ENCODE measurements around the gene NEK5.
"Not testable (repeated sequence)": the region's sequence is repeated elsewhere in the genome, so short reads cannot be mapped to it uniquely, and the experiment has no call there.

NEK5 gene

GRCh38 chr13:52103386-52103785, 25.5 kb downstream of the NEK5 start:
- no peak for DNase-seq (ENCODE audit: low read depth)
- TF ChIP-seq, protein P1, sequence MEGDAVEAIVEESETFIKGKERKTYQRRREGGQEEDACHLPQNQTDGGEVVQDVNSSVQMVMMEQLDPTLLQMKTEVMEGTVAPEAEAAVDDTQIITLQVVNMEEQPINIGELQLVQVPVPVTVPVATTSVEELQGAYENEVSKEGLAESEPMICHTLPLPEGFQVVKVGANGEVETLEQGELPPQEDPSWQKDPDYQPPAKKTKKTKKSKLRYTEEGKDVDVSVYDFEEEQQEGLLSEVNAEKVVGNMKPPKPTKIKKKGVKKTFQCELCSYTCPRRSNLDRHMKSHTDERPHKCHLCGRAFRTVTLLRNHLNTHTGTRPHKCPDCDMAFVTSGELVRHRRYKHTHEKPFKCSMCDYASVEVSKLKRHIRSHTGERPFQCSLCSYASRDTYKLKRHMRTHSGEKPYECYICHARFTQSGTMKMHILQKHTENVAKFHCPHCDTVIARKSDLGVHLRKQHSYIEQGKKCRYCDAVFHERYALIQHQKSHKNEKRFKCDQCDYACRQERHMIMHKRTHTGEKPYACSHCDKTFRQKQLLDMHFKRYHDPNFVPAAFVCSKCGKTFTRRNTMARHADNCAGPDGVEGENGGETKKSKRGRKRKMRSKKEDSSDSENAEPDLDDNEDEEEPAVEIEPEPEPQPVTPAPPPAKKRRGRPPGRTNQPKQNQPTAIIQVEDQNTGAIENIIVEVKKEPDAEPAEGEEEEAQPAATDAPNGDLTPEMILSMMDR (IDR thresholded peaks at IDR 0.05; ENCODE audit: control insufficient read depth, insufficient read depth, low read depth, low read length, missing control alignments), result no peak
- H3K4me3 ChIP-seq (ENCODE audit: control insufficient read depth, low read depth, low read length), result no peak overlapping the region

GRCh38 chr13:52102423-52102822, 26.4 kb downstream of the NEK5 start:
- not testable (repeated sequence) for H3K4me3 ChIP-seq (ENCODE audit: control insufficient read depth, low read depth, low read length); DNase-seq (ENCODE audit: low read depth)

DNA sequence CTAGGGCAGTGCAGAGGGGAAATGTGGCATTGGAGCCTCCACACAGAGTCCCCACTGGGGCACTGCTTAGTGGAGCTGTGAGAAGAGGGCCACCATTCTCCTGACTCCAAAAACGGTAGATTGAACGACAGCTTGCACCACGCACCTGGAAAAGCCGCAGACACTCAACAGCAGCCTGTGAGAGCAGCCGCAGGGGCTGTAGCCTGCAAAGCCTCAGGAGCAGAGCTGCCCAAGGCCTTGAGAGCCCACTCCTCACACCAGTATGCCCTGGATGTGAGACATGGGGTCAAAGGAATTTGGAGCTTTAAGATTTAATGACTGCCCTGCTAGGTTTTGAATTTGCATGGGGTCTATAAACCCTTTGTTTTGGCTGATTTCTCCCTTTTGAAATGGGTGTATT, 31.7 kb downstream of the NEK5 start:
- TF ChIP-seq, protein P1 (IDR thresholded peaks at IDR 0.05; ENCODE audit: control insufficient read depth, insufficient read depth, low read depth, low read length, missing control alignments), result no peak
- H3K4me3 ChIP-seq (ENCODE audit: control insufficient read depth, low read depth, low read length), result no peak overlapping the region
- DNase-seq (ENCODE audit: low read depth), result no peak

GRCh38 chr13:52096748-52097147, 32.1 kb downstream of the NEK5 start:
- DNase-seq (ENCODE audit: low read depth), result no peak
- no peak overlapping the region for H3K4me3 ChIP-seq (ENCODE audit: control insufficient read depth, low read depth, low read length)
- TF ChIP-seq, protein P1 (IDR thresholded peaks at IDR 0.05; ENCODE audit: control insufficient read depth, insufficient read depth, low read depth, low read length, missing control alignments), result no peak

GRCh38 chr13:52096062-52096461, 32.8 kb downstream of the NEK5 start:
- no peak overlapping the region for H3K4me3 ChIP-seq (ENCODE audit: control insufficient read depth, low read depth, low read length)
- DNase-seq (ENCODE audit: low read depth), result no peak
- TF ChIP-seq, protein P1 (IDR thresholded peaks at IDR 0.05; ENCODE audit: control insufficient read depth, insufficient read depth, low read depth, low read length, missing control alignments), result no peak

- TF ChIP-seq, protein P1 (IDR thresholded peaks at IDR 0.05; ENCODE audit: control insufficient read depth, insufficient read depth, low read depth, low read length, missing control alignments), result no peak
- no peak for DNase-seq (ENCODE audit: low read depth)
- H3K4me3 ChIP-seq (ENCODE audit: control insufficient read depth, low read depth, low read length), result no peak overlapping the region
Observed at GRCh38 chr13:52092087-52092486, 36.8 kb downstream of the NEK5 start.

DNA sequence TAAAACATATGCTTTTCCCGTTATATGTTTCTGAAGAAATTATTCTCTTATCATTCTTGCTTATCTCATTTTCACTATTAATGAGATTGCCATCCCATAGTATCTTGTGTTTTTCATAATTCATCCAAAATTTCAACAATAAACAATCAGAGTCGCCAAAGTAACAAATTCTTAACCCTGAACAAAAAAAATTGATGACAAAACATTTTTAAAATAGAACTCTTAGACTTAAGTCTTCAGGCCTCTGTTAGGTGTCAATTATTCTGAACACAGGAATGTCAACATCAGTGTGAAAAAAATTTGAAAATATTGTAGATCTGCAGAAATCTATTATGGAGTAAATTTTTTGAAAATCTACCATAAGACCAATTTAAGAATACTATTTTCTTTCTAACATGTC, 37.4 kb downstream of the NEK5 start:
- H3K4me3 ChIP-seq (ENCODE audit: control insufficient read depth, low read depth, low read length), result no peak overlapping the region
- no peak for DNase-seq (ENCODE audit: low read depth)
- TF ChIP-seq, protein P1 (IDR thresholded peaks at IDR 0.05; ENCODE audit: control insufficient read depth, insufficient read depth, low read depth, low read length, missing control alignments), result no peak
